IgD-negative memory B cell (primary cell): ENCODE measurements around the gene CELF1. TPM values are rescaled to one million over a fixed set of nuclear protein-coding genes. Genes with fewer than 3 reads are reported as not detected.
"Not testable (repeated sequence)": the region's sequence is repeated elsewhere in the genome, so short reads cannot be mapped to it uniquely, and the experiment has no call there.

Experiments used
- H3K27ac Mint-ChIP-seq, 3 donors: one replicate each; pipeline ENCODE4 v1.8.0; 2020 to 2022; ENCODE audit warnings: mild to moderate bottlenecking in 3 of 3, mixed read lengths in 3 of 3, moderate library complexity in 1 of 3
- H3K27me3 Mint-ChIP-seq: one replicate; pipeline ENCODE4 v1.8.0; 2021; ENCODE audit warnings: mixed read lengths
- H3K36me3 Mint-ChIP-seq: one replicate; pipeline ENCODE4 v1.8.0; 2020; ENCODE audit warnings: mild to moderate bottlenecking, mixed read lengths
- H3K4me1 Mint-ChIP-seq, 3 donors: one replicate each; pipeline ENCODE4 v1.8.0; 2020 to 2022; ENCODE audit warnings: mixed read lengths in 3 of 3, mild to moderate bottlenecking in 1 of 3
- H3K4me3 Mint-ChIP-seq, 4 donors: one replicate each; pipeline ENCODE4 v1.8.0; 2020 to 2022; ENCODE audit warnings: mild to moderate bottlenecking in 4 of 4, mixed read lengths in 4 of 4, moderate library complexity in 3 of 4
- H3K9me3 Mint-ChIP-seq, 3 donors: one replicate each; pipeline ENCODE4 v1.8.0; 2020 to 2021; ENCODE audit warnings: mixed read lengths in 3 of 3, mild to moderate bottlenecking in 1 of 3
- polyA plus RNA-seq: library from polyadenylated mRNA; unstranded; fragments of 300-500 nt; fragmentation: Illumina TruSeq; gene quantifications from one replicate; pipeline ENCODE4 v1.2.3, GENCODE V29; 2021

CELF1 gene
- polyA plus RNA-seq, 1 donor from 2014 or later, result 78.6 TPM

DNA sequence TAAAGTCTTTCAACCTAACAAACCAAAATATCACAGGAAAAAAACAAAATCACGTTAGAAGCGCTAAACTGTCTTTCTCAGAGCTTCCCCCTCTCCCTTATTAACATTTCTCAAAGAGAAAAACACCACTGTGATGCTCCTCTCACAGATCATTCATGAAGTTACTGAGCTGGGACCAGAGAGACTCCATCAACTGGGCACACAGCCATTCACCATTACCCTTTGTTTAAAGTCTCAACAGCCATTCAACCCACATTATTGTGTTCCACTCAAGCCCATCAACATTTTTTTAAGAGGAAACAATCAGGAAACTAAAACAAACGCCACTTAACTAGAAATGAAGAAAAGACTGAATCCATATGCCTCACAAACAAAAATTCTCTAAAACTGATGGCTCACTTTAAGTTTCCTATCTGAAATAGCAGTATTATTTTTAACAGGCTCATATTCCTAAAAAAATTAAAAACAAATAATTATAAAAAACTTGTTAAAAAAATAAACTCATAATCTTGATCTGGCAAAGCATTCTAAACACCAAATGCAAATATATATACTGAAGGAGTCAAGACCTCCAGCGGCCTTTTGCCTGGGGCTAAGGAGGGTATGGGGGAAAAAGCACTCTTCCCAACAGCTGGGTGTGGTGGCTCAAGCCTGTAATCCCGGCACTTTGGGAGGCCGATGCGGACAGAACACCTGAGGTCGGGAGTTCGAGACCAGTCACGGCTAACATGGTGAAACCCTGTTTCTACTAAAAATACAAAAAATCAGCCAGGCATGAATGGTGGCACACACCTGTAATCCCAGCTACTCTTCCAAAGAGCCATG is 14.0 kb downstream of the CELF1 start:
- no peaks in the 10 kb centered on the region for H3K9me3 Mint-ChIP-seq
- peaks cover 2% of the 10 kb centered on the region for H3K36me3 Mint-ChIP-seq
- peaks cover 43 to 51% (median 50%) of the 10 kb centered on the region in 3 donors for H3K4me1 Mint-ChIP-seq
- peak overlapping the region in 2 of 4 donors; percentile 61 to 65 for H3K4me3 Mint-ChIP-seq
- H3K27me3 Mint-ChIP-seq, result no peaks in the 10 kb centered on the region
- H3K27ac Mint-ChIP-seq, result peak overlapping the region in 1 of 3 donors; percentile 39

DNA sequence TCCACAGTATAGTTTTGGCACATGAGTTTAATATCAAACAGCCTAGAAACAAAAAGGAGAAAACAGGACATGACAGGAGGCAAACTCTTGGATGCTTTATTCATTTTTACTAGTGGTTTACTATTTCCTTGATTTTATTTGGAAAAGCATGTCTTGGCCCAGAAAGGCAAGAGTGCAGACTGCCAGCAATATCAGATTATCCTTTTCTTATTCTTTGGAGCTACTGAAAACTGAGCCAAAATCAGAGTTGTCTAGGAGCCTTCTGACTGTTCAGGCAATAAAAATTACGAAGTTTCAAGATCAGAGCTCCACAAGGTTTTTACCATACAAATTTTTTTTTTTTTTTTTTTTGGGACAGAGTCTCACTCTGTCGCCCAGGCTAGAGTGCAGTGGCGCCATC is 16.0 kb downstream of the CELF1 start:
- H3K36me3 Mint-ChIP-seq, result peaks cover 2% of the 10 kb centered on the region
- no peaks in the 10 kb centered on the region for H3K9me3 Mint-ChIP-seq
- H3K27me3 Mint-ChIP-seq, result no peaks in the 10 kb centered on the region
- H3K27ac Mint-ChIP-seq, result no peak overlapping the region
- H3K4me1 Mint-ChIP-seq, result peaks cover 43 to 47% (median 45%) of the 10 kb centered on the region in 3 donors
- H3K4me3 Mint-ChIP-seq, result no peak overlapping the region

DNA sequence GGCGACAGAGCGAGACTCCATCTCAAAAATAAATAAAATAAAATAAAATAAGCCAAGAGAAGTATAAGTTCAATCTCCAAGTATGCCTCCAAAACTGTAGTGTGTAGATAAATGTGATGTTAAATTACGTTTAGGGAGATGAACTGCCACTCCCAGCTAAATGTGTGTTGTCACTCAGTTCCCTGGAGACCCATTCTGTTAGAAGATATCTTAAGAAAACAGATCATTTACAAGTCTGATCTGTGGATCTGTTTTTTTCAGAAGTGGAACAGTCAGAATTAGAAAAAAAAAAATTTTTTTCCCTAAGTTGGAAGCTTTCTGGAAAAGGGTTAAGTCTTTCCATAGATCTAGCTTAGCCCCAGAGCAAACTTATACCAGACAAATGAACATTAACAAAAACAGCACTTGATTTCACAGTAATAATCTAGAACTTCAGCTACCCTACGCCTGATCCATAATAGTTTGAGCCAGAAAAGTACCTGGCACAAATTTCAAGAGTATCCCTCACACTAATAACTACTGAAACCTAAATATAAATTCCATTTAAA is 18.2 kb downstream of the CELF1 start:
- no peak overlapping the region for H3K4me3 Mint-ChIP-seq
- H3K27ac Mint-ChIP-seq, result no peak overlapping the region

DNA sequence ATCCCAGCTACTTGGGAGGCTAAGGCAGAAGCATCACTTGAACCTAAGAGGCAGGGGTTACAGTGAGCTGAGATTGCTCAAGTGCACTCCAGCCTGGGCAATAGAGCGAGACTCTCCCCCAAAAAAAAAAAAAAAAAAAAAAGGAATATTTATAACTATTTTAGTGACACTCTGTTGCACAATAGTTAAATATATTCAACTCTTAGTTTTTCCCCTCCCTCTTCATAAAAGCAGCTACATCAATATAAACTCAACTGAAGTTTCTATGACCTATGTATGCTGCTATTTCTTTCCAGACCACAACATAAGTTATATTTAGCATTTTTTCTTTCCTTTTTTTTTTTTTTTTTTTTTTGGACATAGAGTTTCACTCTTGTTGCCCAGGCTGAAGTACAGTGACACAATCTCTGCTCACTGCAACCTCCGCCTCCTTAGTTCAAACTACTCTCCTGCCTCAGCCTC is 19.2 kb downstream of the CELF1 start:
- no peaks in the 10 kb centered on the region for H3K9me3 Mint-ChIP-seq
- no peaks in the 10 kb centered on the region for H3K36me3 Mint-ChIP-seq
- no peak overlapping the region for H3K4me3 Mint-ChIP-seq
- peaks cover 26 to 28% (median 27%) of the 10 kb centered on the region in 3 donors for H3K4me1 Mint-ChIP-seq
- H3K27me3 Mint-ChIP-seq, result no peaks in the 10 kb centered on the region
- H3K27ac Mint-ChIP-seq, result peak overlapping the region in 1 of 3 donors; percentile 47

More for the DNA sequence above, 18.2 kb downstream of the CELF1 start:
- H3K27me3 Mint-ChIP-seq, result no peaks in the 10 kb centered on the region
- no peaks in the 10 kb centered on the region for H3K36me3 Mint-ChIP-seq
- no peaks in the 10 kb centered on the region for H3K9me3 Mint-ChIP-seq
- peaks cover 33 to 37% (median 35%) of the 10 kb centered on the region in 3 donors for H3K4me1 Mint-ChIP-seq

DNA sequence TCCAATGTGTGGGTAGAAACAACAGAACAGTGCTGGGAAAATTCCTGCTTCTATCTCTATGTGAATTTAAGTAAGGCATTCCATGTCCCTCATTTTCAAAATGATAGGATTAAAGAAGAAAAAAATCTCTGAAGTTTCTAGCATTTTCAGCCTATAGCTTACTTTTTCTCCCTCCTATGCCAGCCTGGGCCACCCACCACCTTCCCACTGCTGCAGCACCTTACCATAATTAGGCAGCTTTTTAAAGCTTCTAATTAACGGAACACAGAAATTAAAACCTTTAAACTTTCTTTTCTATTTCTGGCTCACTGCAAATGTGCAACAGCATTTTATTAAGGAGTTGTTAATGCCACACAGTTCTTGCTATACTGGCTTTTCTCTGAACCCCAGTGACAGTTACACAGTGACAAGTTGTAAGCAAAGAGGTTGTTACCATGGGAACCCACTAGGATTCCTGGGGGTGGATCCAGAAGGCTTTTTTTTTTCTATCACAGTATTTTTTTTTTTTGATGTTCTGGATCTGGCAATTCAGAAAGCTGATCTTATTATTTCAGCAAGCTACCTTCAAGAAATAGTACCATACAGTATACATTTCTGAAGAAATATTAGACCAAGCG is 20.2 kb downstream of the CELF1 start:
- H3K27ac Mint-ChIP-seq, result no peak overlapping the region
- H3K4me1 Mint-ChIP-seq, result peaks cover 20 to 29% (median 26%) of the 10 kb centered on the region in 3 donors
- no peaks in the 10 kb centered on the region for H3K9me3 Mint-ChIP-seq
- H3K4me3 Mint-ChIP-seq, result peak overlapping the region in 2 of 4 donors; percentile 8 to 45
- no peaks in the 10 kb centered on the region for H3K27me3 Mint-ChIP-seq
- no peaks in the 10 kb centered on the region for H3K36me3 Mint-ChIP-seq

DNA sequence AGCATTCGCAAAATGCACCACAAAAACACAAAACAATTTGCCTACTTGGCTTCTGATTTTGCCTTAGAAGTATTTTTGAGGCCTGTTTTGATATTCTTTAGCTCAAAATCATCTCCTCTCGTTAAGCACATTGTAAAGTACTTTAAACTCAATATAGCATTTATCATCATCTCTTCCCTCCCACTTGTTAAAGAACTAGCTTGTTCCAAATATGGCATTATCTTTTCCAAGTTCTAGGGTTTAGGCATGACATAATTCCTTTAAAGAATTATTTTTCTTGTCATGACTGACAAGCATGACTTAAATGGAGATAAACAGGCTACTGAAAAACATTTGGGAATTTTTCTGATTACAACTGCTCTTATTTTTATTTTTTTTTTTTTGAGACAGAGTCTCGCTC is 21.3 kb downstream of the CELF1 start:
- no peak overlapping the region for H3K27ac Mint-ChIP-seq
- peaks cover 16 to 29% (median 25%) of the 10 kb centered on the region in 3 donors for H3K4me1 Mint-ChIP-seq
- H3K36me3 Mint-ChIP-seq, result no peaks in the 10 kb centered on the region
- no peaks in the 10 kb centered on the region for H3K27me3 Mint-ChIP-seq
- no peaks in the 10 kb centered on the region for H3K9me3 Mint-ChIP-seq
- no peak overlapping the region for H3K4me3 Mint-ChIP-seq

DNA sequence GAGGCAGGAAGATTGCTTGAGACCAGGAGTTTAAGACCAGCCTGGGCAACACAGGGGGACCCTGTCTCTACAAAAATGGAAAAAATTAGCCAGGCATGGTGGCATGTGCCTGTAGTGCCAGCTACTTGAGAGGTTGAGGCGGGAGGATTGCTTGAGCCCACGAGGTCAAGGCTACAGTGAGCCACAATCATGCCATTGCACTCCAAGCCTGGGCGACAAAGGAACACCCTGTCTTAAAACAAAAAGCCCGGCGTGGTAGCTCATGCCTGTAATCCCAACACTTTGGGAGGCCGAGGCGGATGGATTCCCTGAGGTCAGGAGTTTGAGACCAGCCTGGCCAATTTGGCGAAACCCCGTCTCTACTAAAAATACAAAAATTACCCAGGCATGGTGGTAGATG is 22.2 kb downstream of the CELF1 start:
- not testable (repeated sequence) for H3K4me3 Mint-ChIP-seq, H3K27me3 Mint-ChIP-seq, H3K9me3 Mint-ChIP-seq, H3K27ac Mint-ChIP-seq, H3K36me3 Mint-ChIP-seq
- H3K4me1 Mint-ChIP-seq, result peaks cover 24 to 32% (median 31%) of the 10 kb centered on the region in 3 donors

DNA sequence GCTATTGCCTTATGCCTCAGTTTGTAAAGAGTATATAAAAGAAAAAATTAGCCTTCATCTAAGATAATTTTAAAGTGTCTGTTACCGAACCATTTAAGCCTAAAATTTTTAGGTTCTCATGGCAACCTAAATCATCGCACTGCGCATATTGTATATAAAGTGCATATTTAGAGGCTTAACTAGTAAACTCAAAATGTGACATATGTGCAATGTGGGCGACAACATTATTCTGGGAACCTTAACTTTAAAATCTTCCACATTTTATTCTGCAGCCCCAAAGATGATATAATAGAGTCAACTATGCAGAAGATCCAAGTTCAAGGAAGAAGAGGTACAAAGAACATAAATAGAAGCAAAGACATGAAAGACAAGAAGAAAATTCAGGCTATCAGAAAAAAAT is 23.0 kb downstream of the CELF1 start:
- H3K27me3 Mint-ChIP-seq, result no peaks in the 10 kb centered on the region
- no peaks in the 10 kb centered on the region for H3K9me3 Mint-ChIP-seq
- no peak overlapping the region for H3K4me3 Mint-ChIP-seq
- H3K36me3 Mint-ChIP-seq, result no peaks in the 10 kb centered on the region
- peak overlapping the region in 1 of 3 donors; percentile 60 for H3K27ac Mint-ChIP-seq
- H3K4me1 Mint-ChIP-seq, result peaks cover 31 to 36% (median 34%) of the 10 kb centered on the region in 3 donors

DNA sequence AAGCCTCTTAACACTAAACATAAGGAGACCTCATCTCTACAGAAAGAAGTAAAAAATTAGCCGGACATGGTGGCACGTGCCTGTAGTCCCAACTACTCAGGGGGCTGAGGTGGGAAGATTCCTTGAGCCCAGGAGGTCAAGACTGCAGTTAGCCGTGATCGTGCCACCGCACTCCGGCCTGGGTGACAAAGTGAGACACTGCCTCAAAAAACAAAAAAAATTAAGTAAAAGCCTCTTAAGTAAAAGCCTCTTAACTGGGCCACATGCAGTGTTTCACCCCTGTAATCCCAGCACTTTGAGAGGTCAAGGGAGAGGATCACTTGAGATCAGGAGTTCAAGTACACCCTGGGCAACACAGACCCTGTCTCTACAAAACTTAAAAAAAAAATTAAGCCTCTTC is 25.7 kb downstream of the CELF1 start:
- Mint-ChIP-seq H3K36me3 (no peaks in the 10 kb centered on the region), H3K27ac (no peak overlapping the region), H3K9me3 (no peaks in the 10 kb centered on the region), H3K4me3 (no peak overlapping the region), H3K27me3 (no peaks in the 10 kb centered on the region), H3K4me1 (peaks cover 40 to 49% (median 43%) of the 10 kb centered on the region in 3 donors)

DNA sequence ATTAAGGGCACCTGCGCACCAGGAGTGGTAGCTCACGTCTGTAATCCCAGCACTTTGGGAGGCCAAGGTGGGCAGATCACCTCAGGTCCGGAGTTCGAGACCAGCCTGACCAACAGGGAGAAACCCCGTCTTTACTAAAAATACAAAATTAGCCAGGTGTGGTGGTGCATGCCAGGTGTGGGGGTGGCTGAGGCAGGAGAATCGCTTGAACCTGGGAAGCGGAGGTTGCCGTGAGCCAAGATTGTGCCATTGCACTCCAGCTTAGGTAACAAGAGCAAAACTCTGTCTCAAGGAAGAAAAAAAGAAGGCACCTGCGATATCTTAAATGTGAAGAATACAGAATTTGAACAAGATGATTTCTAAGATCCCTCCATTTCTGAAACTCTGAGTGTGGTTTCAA is 26.9 kb downstream of the CELF1 start:
- H3K36me3 Mint-ChIP-seq, H3K27me3 Mint-ChIP-seq, H3K9me3 Mint-ChIP-seq: not testable (repeated sequence)
- peaks cover 38 to 55% (median 40%) of the 10 kb centered on the region in 3 donors for H3K4me1 Mint-ChIP-seq
- peak overlapping the region; percentile 6 to 92 (median 77) for H3K27ac Mint-ChIP-seq
- H3K4me3 Mint-ChIP-seq, result peak overlapping the region in 2 of 4 donors; percentile 64 to 83

DNA sequence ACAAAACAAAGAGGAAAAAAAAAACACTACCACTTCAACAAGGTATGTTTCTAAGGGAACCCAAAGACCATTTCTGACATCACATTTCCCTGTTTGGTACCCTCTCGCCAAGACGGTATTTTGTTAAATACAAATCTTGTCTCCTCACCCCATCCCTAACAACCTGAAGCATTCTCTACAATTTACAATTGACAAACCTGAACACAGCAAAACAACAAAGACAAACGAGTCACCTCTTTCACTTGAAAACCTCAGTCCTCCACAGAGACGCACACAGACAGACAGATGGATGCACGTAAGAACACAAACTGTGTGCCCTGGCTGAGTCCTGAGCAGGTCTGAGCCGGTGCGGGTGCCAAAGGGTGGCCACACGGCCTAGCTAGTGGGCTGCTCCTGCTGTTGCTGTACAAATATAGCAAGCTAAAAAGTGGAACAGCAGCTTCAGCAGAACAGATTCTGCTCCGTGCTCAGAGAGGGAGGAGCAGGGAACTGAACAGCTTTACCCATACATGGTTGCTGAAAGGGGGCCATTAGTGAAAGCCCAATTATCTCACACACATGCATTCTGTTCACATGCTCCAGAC is 28.5 kb downstream of the CELF1 start:
- peak overlapping the region; percentile 24 to 71 (median 34) for H3K4me3 Mint-ChIP-seq
- H3K27ac Mint-ChIP-seq, result peak overlapping the region; percentile 54 to 89 (median 78)
- H3K36me3 Mint-ChIP-seq, result peaks cover 4% of the 10 kb centered on the region
- no peaks in the 10 kb centered on the region for H3K27me3 Mint-ChIP-seq
- H3K4me1 Mint-ChIP-seq, result peaks cover 36 to 57% (median 39%) of the 10 kb centered on the region in 3 donors
- no peaks in the 10 kb centered on the region for H3K9me3 Mint-ChIP-seq

DNA sequence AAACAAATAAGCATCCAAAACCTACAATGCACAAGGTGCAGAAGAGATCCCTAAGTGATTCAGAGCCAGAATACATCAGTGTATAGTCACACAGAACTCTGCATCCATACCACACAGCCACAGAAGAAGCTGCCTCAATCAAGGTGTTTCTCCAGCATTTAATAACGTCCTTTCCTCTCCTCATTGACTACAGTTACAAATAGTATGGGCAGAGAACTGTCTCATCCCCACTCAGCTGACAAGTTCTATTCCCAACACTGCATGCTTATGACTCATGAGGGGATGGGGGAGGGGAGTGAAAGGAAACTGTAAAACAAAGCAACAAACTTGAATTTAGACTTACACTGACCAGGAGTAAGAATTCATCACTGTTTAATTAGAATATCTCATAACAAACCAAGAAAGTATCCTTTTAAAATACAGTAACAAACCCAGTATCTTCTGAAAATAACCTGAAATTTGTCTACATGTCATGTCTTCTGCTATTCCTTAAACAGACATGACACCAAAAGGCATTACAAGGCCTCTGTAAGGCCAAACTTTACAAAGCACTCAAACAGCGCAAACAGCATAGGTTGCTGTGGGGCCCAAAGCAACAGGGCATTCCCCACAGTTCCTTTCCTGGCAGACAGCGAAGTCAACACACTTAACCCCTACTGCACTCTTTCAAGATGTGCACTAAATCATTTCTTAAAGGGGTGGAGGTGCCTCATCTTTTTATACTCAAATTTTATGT is 29.3 kb downstream of the CELF1 start:
- H3K4me3 Mint-ChIP-seq, result peak overlapping the region; percentile 4 to 59 (median 24)
- H3K4me1 Mint-ChIP-seq, result peaks cover 40 to 61% (median 42%) of the 10 kb centered on the region in 3 donors
- no peaks in the 10 kb centered on the region for H3K9me3 Mint-ChIP-seq
- peak overlapping the region; percentile 54 to 89 (median 78) for H3K27ac Mint-ChIP-seq
- H3K36me3 Mint-ChIP-seq, result peaks cover 4% of the 10 kb centered on the region
- H3K27me3 Mint-ChIP-seq, result no peaks in the 10 kb centered on the region

DNA sequence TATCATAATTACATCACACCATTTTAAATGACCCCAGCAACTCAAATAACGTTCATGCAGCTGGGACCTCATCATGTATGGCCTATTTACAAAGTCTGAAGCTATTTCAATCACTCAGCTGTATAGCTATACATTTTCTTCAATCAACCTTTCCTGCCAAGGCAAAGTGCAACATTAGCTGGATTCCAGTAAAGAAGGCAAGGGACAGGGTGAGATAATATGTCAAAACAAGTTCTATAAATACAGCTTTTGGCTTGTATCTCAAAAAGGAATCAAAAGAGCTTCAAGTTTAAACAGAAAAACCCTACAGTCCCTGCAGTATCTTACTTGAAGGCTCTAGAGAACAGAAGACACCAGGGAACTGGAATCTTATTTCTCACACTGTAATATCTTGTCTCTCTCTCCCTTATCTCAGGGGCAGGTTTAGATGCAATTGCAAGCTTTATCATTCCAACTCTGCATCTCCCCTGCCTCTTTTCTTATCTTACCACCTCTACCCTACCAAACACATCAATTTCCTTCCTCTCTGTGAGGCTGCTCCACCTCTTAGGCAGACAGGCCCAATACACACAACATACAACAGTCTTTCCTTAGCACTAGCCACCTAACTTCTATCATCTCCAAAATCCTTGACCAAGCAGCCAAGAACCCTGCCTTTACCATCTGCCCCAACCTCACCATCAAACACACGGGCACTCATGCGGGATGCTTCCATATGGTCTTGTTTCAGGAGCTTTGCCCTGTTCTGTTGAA is 34.5 kb downstream of the CELF1 start:
- Mint-ChIP-seq H3K27me3 (no peaks in the 10 kb centered on the region), H3K9me3 (no peaks in the 10 kb centered on the region), H3K4me3 (peak overlapping the region in 2 of 4 donors; percentile 2 to 7), H3K36me3 (peaks cover 6% of the 10 kb centered on the region), H3K4me1 (peaks cover 47 to 54% (median 50%) of the 10 kb centered on the region in 3 donors), H3K27ac (peak overlapping the region; percentile 7 to 76 (median 26))
